OCI-LY1 (cell line): ENCODE data around the gene SLC22A1.
"Not testable (repeated sequence)": the region's sequence is repeated elsewhere in the genome, so short reads cannot be mapped to it uniquely, and the experiment has no call there.

ENCODE experiments used
- H2AFZ ChIP-seq: fragments of 200-600 bp; sonication (generic), shearing (Covaris generic); 2 replicates; pipeline ENCODE4 v1.6.0; 2014; ENCODE audit warnings: antibody characterized with exemption, mild to moderate bottlenecking, low read length
- H3F3A ChIP-seq: fragments of 200-600 bp; sonication (generic), shearing (Covaris generic); 2 replicates; pipeline ENCODE4 v1.6.0; 2014; ENCODE audit warnings: mild to moderate bottlenecking, antibody characterized with exemption, low read length, moderate library complexity; ENCODE audit not compliant: insufficient read depth
- H3K27ac ChIP-seq: fragments of 200-600 bp; sonication (generic); 2 replicates; pipeline ENCODE4 v1.5.1; 2014; ENCODE audit warnings: low read length, mixed run types, mild to moderate bottlenecking, low read depth; ENCODE audit not compliant: poor library complexity, severe bottlenecking
- H3K27me3 ChIP-seq: fragments of 200-600 bp; sonication (generic); 2 replicates; pipeline ENCODE4 v1.6.0; 2014; ENCODE audit warnings: antibody characterized with exemption, mild to moderate bottlenecking, low read length, moderate library complexity; ENCODE audit not compliant: insufficient read depth
- H3K36me3 ChIP-seq: fragments of 200-600 bp; sonication (generic); 2 replicates; pipeline ENCODE4 v1.6.1; 2014; ENCODE audit warnings: mild to moderate bottlenecking, antibody characterized with exemption, low read length, moderate library complexity, mixed read lengths; ENCODE audit not compliant: insufficient read depth
- H3K4me1 ChIP-seq: fragments of 200-600 bp; sonication (generic); 2 replicates; pipeline ENCODE4 v1.5.1; 2014; ENCODE audit warnings: mild to moderate bottlenecking, low read length, moderate library complexity; ENCODE audit not compliant: insufficient read depth, severe bottlenecking
- H3K4me2 ChIP-seq: fragments of 200-600 bp; sonication (generic), shearing (Covaris generic); 2 replicates; pipeline ENCODE4 v1.6.1; 2014; ENCODE audit warnings: low read length
- H3K4me3 ChIP-seq: fragments of 200-600 bp; sonication (generic); 2 replicates; pipeline ENCODE4 v1.5.1; 2014; ENCODE audit warnings: low read length, low read depth, mild to moderate bottlenecking, mixed read lengths; ENCODE audit not compliant: poor library complexity, severe bottlenecking
- H3K79me2 ChIP-seq: fragments of 200-600 bp; shearing (Covaris generic); 2 replicates; pipeline ENCODE4 v1.6.1; 2016; ENCODE audit warnings: mixed run types, low read length, mixed read lengths; ENCODE audit not compliant: insufficient read depth
- H3K9ac ChIP-seq: fragments of 200-600 bp; sonication (generic), shearing (Covaris generic); 2 replicates; pipeline ENCODE4 v1.6.1; 2014; ENCODE audit warnings: mild to moderate bottlenecking, low read length, mixed read lengths
- H3K9me2 ChIP-seq: fragments of 200-600 bp; sonication (generic), shearing (Covaris generic); 2 replicates; pipeline ENCODE4 v1.6.1; 2014; ENCODE audit warnings: low read depth, mild to moderate bottlenecking, low read length, mixed read lengths
- H3K9me3 ChIP-seq: fragments of 200-600 bp; shearing (Covaris generic); 2 replicates; pipeline ENCODE4 v1.6.1; 2014; ENCODE audit warnings: low read length, mixed read lengths
- H4K20me1 ChIP-seq: fragments of 200-600 bp; sonication (generic), shearing (Covaris generic); 2 replicates; pipeline ENCODE4 v1.6.0; 2016; ENCODE audit warnings: mild to moderate bottlenecking, low read length; ENCODE audit not compliant: insufficient read depth
- CTCF ChIP-seq: fragments of 200-600 bp; sonication (generic), shearing (Covaris generic); IDR thresholded peaks from 2 replicates; pipeline ENCODE4 v1.5.1; 2017; ENCODE audit warnings: mild to moderate bottlenecking, antibody characterized with exemption, low read length, moderate library complexity, mixed read lengths
- EZH2 ChIP-seq: fragments of 200-600 bp; sonication (generic), shearing (Covaris generic); IDR thresholded peaks from 2 replicates; pipeline ENCODE4 v1.8.0; 2017; ENCODE audit warnings: borderline replicate concordance, mixed run types, mild to moderate bottlenecking, antibody characterized with exemption, low read length, moderate library complexity, mixed read lengths

Gene SLC22A1

GRCh38 chr6:160124007-160124406 is 2.4 kb downstream of the SLC22A1 start:
- no peak for TF ChIP-seq EZH2
- no peak for TF ChIP-seq CTCF
- Histone ChIP-seq H3F3A (no peaks in the 10 kb centered on the region), H2AFZ (no peak overlapping the region), H3K4me1 (no peaks in the 10 kb centered on the region), H3K27me3 (no peaks in the 10 kb centered on the region), H3K9ac (no peak overlapping the region), H3K9me2 (no peaks in the 10 kb centered on the region), H3K36me3 (no peaks in the 10 kb centered on the region), H3K4me2 (no peak overlapping the region), H3K9me3 (no peaks in the 10 kb centered on the region), H3K27ac (no peak overlapping the region), H3K79me2 (no peaks in the 10 kb centered on the region), H3K4me3 (no peak overlapping the region), H4K20me1 (no peaks in the 10 kb centered on the region)

- Histone ChIP-seq H3K4me1 (no peaks in the 10 kb centered on the region), H3K27ac (no peak overlapping the region), H3K36me3 (no peaks in the 10 kb centered on the region), H2AFZ (no peak overlapping the region), H3K9ac (no peak overlapping the region), H3F3A (no peaks in the 10 kb centered on the region), H3K9me2 (no peaks in the 10 kb centered on the region), H3K27me3 (no peaks in the 10 kb centered on the region), H3K79me2 (no peaks in the 10 kb centered on the region), H3K4me3 (no peak overlapping the region), H4K20me1 (no peaks in the 10 kb centered on the region), H3K9me3 (no peaks in the 10 kb centered on the region), H3K4me2 (no peak overlapping the region)
- TF ChIP-seq EZH2 = no peak
- no peak for TF ChIP-seq CTCF
Observed at GRCh38 chr6:160124605-160125004, 3.0 kb downstream of the SLC22A1 start.

- not testable (repeated sequence) for H3K79me2 ChIP-seq, H3K4me3 ChIP-seq, H3K4me1 ChIP-seq, H3K27ac ChIP-seq, H3K9me2 ChIP-seq, H3K4me2 ChIP-seq, H3K36me3 ChIP-seq, H3K9me3 ChIP-seq, H4K20me1 ChIP-seq, H3K27me3 ChIP-seq, H3K9ac ChIP-seq, H2AFZ ChIP-seq, H3F3A ChIP-seq
Observed at GRCh38 chr6:160125105-160125504, 3.5 kb downstream of the SLC22A1 start.

GRCh38 chr6:160127270-160128124 is 5.9 kb downstream of the SLC22A1 start:
- no peaks in the 10 kb centered on the region for H3K36me3 ChIP-seq
- no peaks in the 10 kb centered on the region for H3K4me1 ChIP-seq
- H3F3A ChIP-seq = no peaks in the 10 kb centered on the region
- no peak overlapping the region for H3K4me2 ChIP-seq
- H3K4me3 ChIP-seq = no peak overlapping the region
- no peaks in the 10 kb centered on the region for H3K9me3 ChIP-seq
- H2AFZ ChIP-seq = no peak overlapping the region
- H3K9ac ChIP-seq = no peak overlapping the region
- no peak overlapping the region for H3K27ac ChIP-seq
- no peak for TF ChIP-seq CTCF
- no peak for TF ChIP-seq EZH2
- no peaks in the 10 kb centered on the region for H3K79me2 ChIP-seq
- H3K9me2 ChIP-seq = no peaks in the 10 kb centered on the region
- no peaks in the 10 kb centered on the region for H3K27me3 ChIP-seq
- H4K20me1 ChIP-seq = no peaks in the 10 kb centered on the region
